H1 (cell line): Measurements from ENCODE around the gene PPIH. TPM values are rescaled to one million over a fixed set of nuclear protein-coding genes. Genes with fewer than 3 reads are reported as not detected.

Experiments
- ASH2L ChIP-seq: fragments of 200-600, 300-600 bp; sonication (generic); IDR thresholded peaks from one replicate; pipeline ENCODE4 v1.7.1; 2017; ENCODE audit warnings: low read length
- BRCA1 ChIP-seq: IDR thresholded peaks from 2 replicates; pipeline ENCODE4 v1.6.1; 2012; ENCODE audit warnings: low read depth, low read length, improper control_type of control experiment
- EZH2 ChIP-seq: fragments of 200-600 bp; sonication (generic); IDR thresholded peaks from 2 replicates; pipeline ENCODE4 v1.7.1; 2012; ENCODE audit warnings: low read depth, mild to moderate bottlenecking, moderate library complexity, low read length, inconsistent platforms; ENCODE audit not compliant: severe bottlenecking
- SIN3A ChIP-seq, 2 experiments: IDR thresholded peaks in 1 of 2; conservative IDR thresholded peaks in 1 of 2; 2 replicates each; pipeline ENCODE4 v1.6.1; 2011 to 2012; ENCODE audit warnings: low read length in 2 of 2, improper control_type of control experiment in 1 of 2, low read depth in 1 of 2, mild to moderate bottlenecking in 1 of 2
- TAF1 ChIP-seq: IDR thresholded peaks from 2 replicates; pipeline ENCODE4 v1.6.1; 2011; ENCODE audit warnings: mild to moderate bottlenecking, low read depth, low read length
- TCF12 ChIP-seq: IDR thresholded peaks from 2 replicates; pipeline ENCODE4 v1.6.1; 2011; ENCODE audit warnings: low read depth, mild to moderate bottlenecking, low read length
- TEAD4 ChIP-seq: IDR thresholded peaks from 2 replicates; pipeline ENCODE4 v1.6.1; 2012; ENCODE audit warnings: low read depth, low read length, inconsistent platforms, mixed read lengths
- polyA plus RNA-seq, 7 experiments: library from polyadenylated mRNA; depleted of rRNA in 3 of 7; stranded (reverse) in 5 of 7; unstranded in 2 of 7; fragments of >200 nt in 5 of 7; fragments of 200-250 nt in 2 of 7; gene quantifications; 1 replicate in 5 of 7; 2 replicates in 1 of 7; 4 replicates in 1 of 7; pipeline versions ENCODE4 v1.2.1 to v1.2.3, GENCODE V29; 2011 to 2013; ENCODE audit warnings: missing spikeins in 2 of 7, mixed read lengths in 2 of 7
- total RNA-seq: library from RNA; stranded (reverse); fragmentation: NEBNext Ultra II Directional; extraction: Animal tissue kit (Norgen Biotek cat#: 25700); gene quantifications from 2 replicates; pipeline ENCODE4 v1.2.1, GENCODE V29; 2021
- TF ChIP-seq, protein P1 (sequence below): fragments of 300-600 bp; sonication (generic); IDR thresholded peaks from 2 replicates; pipeline ENCODE4 v1.7.1; 2012; ENCODE audit warnings: low read length, moderate library complexity, mild to moderate bottlenecking, inconsistent platforms; ENCODE audit not compliant: insufficient replicate concordance
- TF ChIP-seq, protein P2 (sequence below): IDR thresholded peaks from 2 replicates; pipeline ENCODE4 v1.6.1; 2011; ENCODE audit warnings: low read length, improper control_type of control experiment

The PPIH gene
- total and polyA plus RNA-seq, 2 of the 8 experiments (the other 6 are each of a cell fraction or from before 2014, with no cell fraction given), result 78.1 to 91.5 TPM

DNA sequence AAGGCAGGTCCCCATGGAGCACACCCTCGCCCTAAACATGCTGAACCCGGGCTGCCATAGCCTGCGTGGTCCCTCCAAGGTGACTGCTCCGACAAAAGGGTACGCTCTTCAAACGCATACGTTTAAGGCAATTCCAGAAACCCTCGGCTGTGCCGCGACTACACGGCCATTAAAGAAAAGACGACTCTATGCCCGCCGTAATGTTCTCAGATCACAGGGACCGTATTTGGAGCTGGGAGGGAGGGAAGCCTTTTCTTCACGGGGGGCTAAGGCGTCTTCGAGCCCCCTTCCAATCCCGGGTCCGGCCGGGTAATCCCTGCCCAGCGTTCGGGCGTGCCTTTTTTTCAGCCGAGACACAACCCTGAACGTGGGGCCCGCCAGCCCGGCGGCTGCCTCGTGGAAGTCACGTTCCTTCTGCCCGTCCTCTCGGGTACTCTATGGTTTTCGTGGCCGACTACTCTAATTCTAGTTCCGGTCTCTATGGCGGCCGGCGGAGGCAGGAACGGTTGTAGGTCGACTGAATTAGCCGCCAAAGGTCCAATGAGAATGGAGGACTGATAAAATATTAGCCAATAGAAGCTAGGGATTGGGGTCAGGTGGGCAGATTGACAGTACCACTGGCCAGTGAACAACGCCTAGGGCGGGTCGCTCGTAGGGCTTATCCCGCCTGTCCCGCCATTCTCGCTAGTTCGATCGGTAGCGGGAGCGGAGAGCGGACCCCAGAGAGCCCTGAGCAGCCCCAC is 23.7 kb downstream of the PPIH start, which contains the start of gene YBX1 (continued):
- TF ChIP-seq, protein P1, sequence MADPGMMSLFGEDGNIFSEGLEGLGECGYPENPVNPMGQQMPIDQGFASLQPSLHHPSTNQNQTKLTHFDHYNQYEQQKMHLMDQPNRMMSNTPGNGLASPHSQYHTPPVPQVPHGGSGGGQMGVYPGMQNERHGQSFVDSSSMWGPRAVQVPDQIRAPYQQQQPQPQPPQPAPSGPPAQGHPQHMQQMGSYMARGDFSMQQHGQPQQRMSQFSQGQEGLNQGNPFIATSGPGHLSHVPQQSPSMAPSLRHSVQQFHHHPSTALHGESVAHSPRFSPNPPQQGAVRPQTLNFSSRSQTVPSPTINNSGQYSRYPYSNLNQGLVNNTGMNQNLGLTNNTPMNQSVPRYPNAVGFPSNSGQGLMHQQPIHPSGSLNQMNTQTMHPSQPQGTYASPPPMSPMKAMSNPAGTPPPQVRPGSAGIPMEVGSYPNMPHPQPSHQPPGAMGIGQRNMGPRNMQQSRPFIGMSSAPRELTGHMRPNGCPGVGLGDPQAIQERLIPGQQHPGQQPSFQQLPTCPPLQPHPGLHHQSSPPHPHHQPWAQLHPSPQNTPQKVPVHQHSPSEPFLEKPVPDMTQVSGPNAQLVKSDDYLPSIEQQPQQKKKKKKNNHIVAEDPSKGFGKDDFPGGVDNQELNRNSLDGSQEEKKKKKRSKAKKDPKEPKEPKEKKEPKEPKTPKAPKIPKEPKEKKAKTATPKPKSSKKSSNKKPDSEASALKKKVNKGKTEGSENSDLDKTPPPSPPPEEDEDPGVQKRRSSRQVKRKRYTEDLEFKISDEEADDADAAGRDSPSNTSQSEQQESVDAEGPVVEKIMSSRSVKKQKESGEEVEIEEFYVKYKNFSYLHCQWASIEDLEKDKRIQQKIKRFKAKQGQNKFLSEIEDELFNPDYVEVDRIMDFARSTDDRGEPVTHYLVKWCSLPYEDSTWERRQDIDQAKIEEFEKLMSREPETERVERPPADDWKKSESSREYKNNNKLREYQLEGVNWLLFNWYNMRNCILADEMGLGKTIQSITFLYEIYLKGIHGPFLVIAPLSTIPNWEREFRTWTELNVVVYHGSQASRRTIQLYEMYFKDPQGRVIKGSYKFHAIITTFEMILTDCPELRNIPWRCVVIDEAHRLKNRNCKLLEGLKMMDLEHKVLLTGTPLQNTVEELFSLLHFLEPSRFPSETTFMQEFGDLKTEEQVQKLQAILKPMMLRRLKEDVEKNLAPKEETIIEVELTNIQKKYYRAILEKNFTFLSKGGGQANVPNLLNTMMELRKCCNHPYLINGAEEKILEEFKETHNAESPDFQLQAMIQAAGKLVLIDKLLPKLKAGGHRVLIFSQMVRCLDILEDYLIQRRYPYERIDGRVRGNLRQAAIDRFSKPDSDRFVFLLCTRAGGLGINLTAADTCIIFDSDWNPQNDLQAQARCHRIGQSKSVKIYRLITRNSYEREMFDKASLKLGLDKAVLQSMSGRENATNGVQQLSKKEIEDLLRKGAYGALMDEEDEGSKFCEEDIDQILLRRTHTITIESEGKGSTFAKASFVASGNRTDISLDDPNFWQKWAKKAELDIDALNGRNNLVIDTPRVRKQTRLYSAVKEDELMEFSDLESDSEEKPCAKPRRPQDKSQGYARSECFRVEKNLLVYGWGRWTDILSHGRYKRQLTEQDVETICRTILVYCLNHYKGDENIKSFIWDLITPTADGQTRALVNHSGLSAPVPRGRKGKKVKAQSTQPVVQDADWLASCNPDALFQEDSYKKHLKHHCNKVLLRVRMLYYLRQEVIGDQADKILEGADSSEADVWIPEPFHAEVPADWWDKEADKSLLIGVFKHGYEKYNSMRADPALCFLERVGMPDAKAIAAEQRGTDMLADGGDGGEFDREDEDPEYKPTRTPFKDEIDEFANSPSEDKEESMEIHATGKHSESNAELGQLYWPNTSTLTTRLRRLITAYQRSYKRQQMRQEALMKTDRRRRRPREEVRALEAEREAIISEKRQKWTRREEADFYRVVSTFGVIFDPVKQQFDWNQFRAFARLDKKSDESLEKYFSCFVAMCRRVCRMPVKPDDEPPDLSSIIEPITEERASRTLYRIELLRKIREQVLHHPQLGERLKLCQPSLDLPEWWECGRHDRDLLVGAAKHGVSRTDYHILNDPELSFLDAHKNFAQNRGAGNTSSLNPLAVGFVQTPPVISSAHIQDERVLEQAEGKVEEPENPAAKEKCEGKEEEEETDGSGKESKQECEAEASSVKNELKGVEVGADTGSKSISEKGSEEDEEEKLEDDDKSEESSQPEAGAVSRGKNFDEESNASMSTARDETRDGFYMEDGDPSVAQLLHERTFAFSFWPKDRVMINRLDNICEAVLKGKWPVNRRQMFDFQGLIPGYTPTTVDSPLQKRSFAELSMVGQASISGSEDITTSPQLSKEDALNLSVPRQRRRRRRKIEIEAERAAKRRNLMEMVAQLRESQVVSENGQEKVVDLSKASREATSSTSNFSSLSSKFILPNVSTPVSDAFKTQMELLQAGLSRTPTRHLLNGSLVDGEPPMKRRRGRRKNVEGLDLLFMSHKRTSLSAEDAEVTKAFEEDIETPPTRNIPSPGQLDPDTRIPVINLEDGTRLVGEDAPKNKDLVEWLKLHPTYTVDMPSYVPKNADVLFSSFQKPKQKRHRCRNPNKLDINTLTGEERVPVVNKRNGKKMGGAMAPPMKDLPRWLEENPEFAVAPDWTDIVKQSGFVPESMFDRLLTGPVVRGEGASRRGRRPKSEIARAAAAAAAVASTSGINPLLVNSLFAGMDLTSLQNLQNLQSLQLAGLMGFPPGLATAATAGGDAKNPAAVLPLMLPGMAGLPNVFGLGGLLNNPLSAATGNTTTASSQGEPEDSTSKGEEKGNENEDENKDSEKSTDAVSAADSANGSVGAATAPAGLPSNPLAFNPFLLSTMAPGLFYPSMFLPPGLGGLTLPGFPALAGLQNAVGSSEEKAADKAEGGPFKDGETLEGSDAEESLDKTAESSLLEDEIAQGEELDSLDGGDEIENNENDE, result no peak
- TF ChIP-seq BRCA1 (no peak), TAF1 (peak; percentile 78; the same call in 1 of the 2 replicates), TEAD4 (no peak), ASH2L (peak; percentile 66), EZH2 (no peak), SIN3A (conservative IDR thresholded peaks at IDR 0.05 in 1 of 2, IDR thresholded peaks at IDR 0.05 in 1 of 2; ENCODE audit: low read depth in 1 of 2, low read length in 2 of 2) (no peak; a peak in 2 of 4 replicates), TCF12 (no peak)
- TF ChIP-seq, protein P2, sequence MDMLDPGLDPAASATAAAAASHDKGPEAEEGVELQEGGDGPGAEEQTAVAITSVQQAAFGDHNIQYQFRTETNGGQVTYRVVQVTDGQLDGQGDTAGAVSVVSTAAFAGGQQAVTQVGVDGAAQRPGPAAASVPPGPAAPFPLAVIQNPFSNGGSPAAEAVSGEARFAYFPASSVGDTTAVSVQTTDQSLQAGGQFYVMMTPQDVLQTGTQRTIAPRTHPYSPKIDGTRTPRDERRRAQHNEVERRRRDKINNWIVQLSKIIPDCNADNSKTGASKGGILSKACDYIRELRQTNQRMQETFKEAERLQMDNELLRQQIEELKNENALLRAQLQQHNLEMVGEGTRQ, result peak; percentile 96
